Measurements from ENCODE around the gene KDM4C. TPM values are rescaled to one million over a fixed set of nuclear protein-coding genes. Genes with fewer than 3 reads are reported as not detected.

Gene KDM4C
- total and polyA plus RNA-seq, 2 of the 4 experiments (the other 2 are of a cell fraction), result 11.8 to 23.8 TPM

GRCh38 chr9:6975198-6975597 is 217.4 kb downstream of the KDM4C start:
- 100% methylated on average over 1 of the region's 2 CpGs; no CpG with 5 or more reads in 1 of the 2 experiments for WGBS, 2 experiments (ENCODE audit: extremely low coverage in 2 of 2, insufficient read length in 1 of 2)
- H3K36me3 ChIP-seq (ENCODE audit: control insufficient read depth, insufficient read depth, low read length), result no peaks in the 10 kb centered on the region
- POLR2A ChIA-PET (ENCODE audit: unreplicated experiment), result interaction anchor here (0.6 kb wide), 1 partner anchor 21 kb away, joined by 3 read pairs; no protein-coding TSS in a partner anchor
- no peaks in the 10 kb centered on the region for H3K27me3 ChIP-seq (ENCODE audit: control insufficient read depth, insufficient read depth, low read length)
- dilution Hi-C loops (cut with HindIII; ENCODE audit: low sequenced_read_pairs, unreplicated experiment), result no loop called here
- in situ Hi-C loops (cut with MboI; ENCODE audit: low sequenced_read_pairs), result no loop called here
- no peak overlapping the region for H4K5ac ChIP-seq (ENCODE audit: low read depth, low read length)
- DNase-seq (no peak), ATAC-seq (ENCODE audit: low read depth) (no peak)
- H3K23ac ChIP-seq (ENCODE audit: low read depth, low read length), result no peak overlapping the region
- H2BK120ac ChIP-seq (ENCODE audit: low read depth, low read length), result no peak overlapping the region
- H3K14ac ChIP-seq (replicated peaks; ENCODE audit: low read depth, low read length), result no peak overlapping the region
- H2BK15ac ChIP-seq (ENCODE audit: low read depth, low read length), result no peak overlapping the region
- no peak overlapping the region for H2AK9ac ChIP-seq (replicated peaks; ENCODE audit: low read depth, low read length, poor library complexity)
- no peak overlapping the region for H4K91ac ChIP-seq (ENCODE audit: insufficient read depth, low read depth, low read length)
- intact Hi-C loops (cut with micrococcal nuclease), result no loop called here
- H3K4me3 ChIP-seq (ENCODE audit: insufficient read depth, low read depth, low read length), result no peak overlapping the region
- CTCF ChIA-PET, result no interaction called here
- no peak overlapping the region for H3K9ac ChIP-seq (ENCODE audit: low read depth, low read length)
- TF ChIP-seq CTCF (conservative IDR thresholded peaks at IDR 0.05; ENCODE audit: low read depth, low read length) (no peak), CEBPB (IDR thresholded peaks at IDR 0.05; ENCODE audit: low read depth, low read length) (no peak), CHD1 (IDR thresholded peaks at IDR 0.05; ENCODE audit: low read depth, low read length) (no peak), RAD21 (IDR thresholded peaks at IDR 0.05; ENCODE audit: low read length) (no peak), SMC3 (IDR thresholded peaks at IDR 0.05; ENCODE audit: low read depth, low read length) (no peak), RFX5 (IDR thresholded peaks at IDR 0.05; ENCODE audit: low read depth, low read length) (no peak), MAZ (IDR thresholded peaks at IDR 0.05; ENCODE audit: borderline replicate concordance, low read depth, low read length) (no peak), MXI1 (IDR thresholded peaks at IDR 0.05; ENCODE audit: borderline replicate concordance, low read depth, low read length) (no peak), RCOR1 (IDR thresholded peaks at IDR 0.05; ENCODE audit: insufficient replicate concordance, low read length) (no peak), USF2 (IDR thresholded peaks at IDR 0.05; ENCODE audit: low read depth, low read length) (no peak), NFE2L2 (IDR thresholded peaks at IDR 0.05; ENCODE audit: low read depth, low read length) (no peak), BHLHE40 (IDR thresholded peaks at IDR 0.05; ENCODE audit: low read depth, low read length) (no peak), ELK1 (IDR thresholded peaks at IDR 0.05; ENCODE audit: borderline replicate concordance, low read depth, low read length) (no peak), MAFK (IDR thresholded peaks at IDR 0.05; ENCODE audit: low read depth, low read length) (no peak), POLR2A (IDR thresholded peaks at IDR 0.05; ENCODE audit: low read depth, low read length) (no peak), FOS (IDR thresholded peaks at IDR 0.05; ENCODE audit: low read depth, low read length) (no peak)
- H3K4ac ChIP-seq (ENCODE audit: low read depth, low read length), result no peak overlapping the region
- 0 out of 2 replicates have a peak, but pooled peaks cover 2% of the 10 kb centered on the region for H3K4me1 ChIP-seq (ENCODE audit: control insufficient read depth, insufficient read depth, low read length)
- H3K9me3 ChIP-seq (ENCODE audit: control insufficient read depth, insufficient read depth, low read length), result no peaks in the 10 kb centered on the region
- no TSS peak for BruUV-seq (replicated peaks)
- H3K27ac ChIP-seq (ENCODE audit: insufficient read depth, low read length), result no peak overlapping the region
- H3K4me2 ChIP-seq (ENCODE audit: low read depth, low read length), result no peak overlapping the region
- no peaks in the 10 kb centered on the region for H4K20me1 ChIP-seq (ENCODE audit: insufficient read depth, low read length)
- H2AFZ ChIP-seq (replicated peaks; ENCODE audit: low read length, poor library complexity), result no peak overlapping the region
- no peak overlapping the region for H2BK5ac ChIP-seq (ENCODE audit: low read depth, low read length, poor library complexity, severe bottlenecking)
- no peak overlapping the region for H2AK5ac ChIP-seq (ENCODE audit: low read depth, low read length)
- no peak overlapping the region for H2BK20ac ChIP-seq (ENCODE audit: low read depth, low read length)
- no peak overlapping the region for H3K18ac ChIP-seq (ENCODE audit: low read depth, low read length)
- no peak overlapping the region for H4K8ac ChIP-seq (ENCODE audit: low read depth in 2 of 2, low read length in 2 of 2)
- H3K56ac ChIP-seq (ENCODE audit: extremely low read depth, insufficient read depth, low read length), result no peak overlapping the region
- H3K9me1 ChIP-seq (ENCODE audit: insufficient read depth, low read length), result no peaks in the 10 kb centered on the region; the same call in 1 of the 2 replicates
- no peaks in the 10 kb centered on the region; a peak in 1 of 4 replicates for H3K79me1 ChIP-seq (ENCODE audit: low read depth in 1 of 2, low read length in 2 of 2)
